ENCODE data around the gene FOXK1.

FOXK1 gene

DNA sequence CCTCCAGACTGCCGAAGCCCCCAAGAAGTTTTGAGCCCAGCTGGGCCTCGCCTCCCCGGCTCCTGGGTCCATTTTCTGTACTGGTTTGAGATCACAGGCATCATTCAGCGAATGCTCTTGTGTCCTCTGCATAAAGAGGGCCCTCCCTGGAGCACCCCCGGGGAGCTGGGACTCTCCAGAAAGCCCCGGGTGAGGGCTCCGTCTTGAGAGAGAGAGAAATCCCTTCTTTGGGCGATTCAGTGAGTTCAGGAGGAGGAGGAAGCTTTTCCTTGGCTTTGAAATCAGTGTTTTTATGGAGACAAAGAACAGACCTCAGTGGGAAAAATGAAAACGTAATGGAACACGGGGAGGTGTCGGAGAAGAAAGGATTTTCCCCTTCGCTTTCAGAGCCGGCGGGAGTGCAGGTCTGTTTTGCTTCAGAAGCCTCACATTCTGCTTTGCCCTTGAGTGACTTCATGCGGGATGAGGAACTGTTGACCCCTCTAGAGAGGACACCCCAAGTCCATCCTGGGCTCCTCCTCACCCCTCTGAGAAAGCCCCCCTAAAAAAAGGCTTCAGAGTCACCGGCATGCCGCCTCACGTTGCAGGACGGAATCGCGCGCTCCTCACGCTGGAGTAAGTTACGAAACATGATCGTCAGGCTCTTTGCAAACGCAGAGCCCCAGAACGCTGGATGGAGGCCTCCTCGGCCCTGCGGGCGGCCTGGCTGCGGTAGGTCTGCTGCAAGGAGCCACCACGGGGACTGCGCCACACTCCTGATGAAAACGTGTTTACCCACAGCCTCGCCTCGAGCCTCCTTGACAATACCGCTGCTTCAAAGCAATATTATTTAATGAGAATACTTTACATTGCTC, 84.8 kb downstream of the FOXK1 start:
- Histone ChIP-seq H3K4me3 (ENCODE audit: low read length in 2 of 2) (no peak overlapping the region), H3K27me3 (ENCODE audit: control insufficient read depth in 3 of 3, insufficient read depth in 3 of 3, low read depth in 1 of 3, low read length in 3 of 3) (no peaks in the 10 kb centered on the region), H2AK5ac (ENCODE audit: low read depth, low read length) (no peak overlapping the region), H3K14ac (ENCODE audit: low read length) (no peak overlapping the region), H3K27ac (replicated peaks; ENCODE audit: low read length) (no peak overlapping the region), H2BK5ac (ENCODE audit: low read length) (no peak overlapping the region), H3K36me3 (replicated peaks in 1 of 2; ENCODE audit: control insufficient read depth in 2 of 2, insufficient read depth in 2 of 2, low read length in 2 of 2) (peaks cover 26 to 71% of the 10 kb centered on the region in 2 donors), H2BK12ac (ENCODE audit: low read length) (no peak overlapping the region), H3K9me3 (replicated peaks in 1 of 2; ENCODE audit: control insufficient read depth in 2 of 2, insufficient read depth in 1 of 2, low read depth in 1 of 2, low read length in 2 of 2) (no peaks in the 10 kb centered on the region), H4K8ac (ENCODE audit: low read depth, low read length) (no peak overlapping the region), H3K4ac (ENCODE audit: low read length) (no peak overlapping the region), H3K9ac (ENCODE audit: low read depth, low read length, poor library complexity) (no peak overlapping the region), H3K4me2 (ENCODE audit: insufficient read depth, low read length, poor library complexity, severe bottlenecking) (no peak overlapping the region), H4K91ac (ENCODE audit: low read depth, low read length, poor library complexity) (no peak overlapping the region), H3K4me1 (ENCODE audit: control insufficient read depth in 2 of 2, insufficient read depth in 1 of 2, low read depth in 1 of 2, low read length in 2 of 2) (no peaks in the 10 kb centered on the region), H3K79me1 (ENCODE audit: low read depth, low read length) (peaks cover 4% of the 10 kb centered on the region), H3K23ac (ENCODE audit: low read depth, low read length, poor library complexity) (no peak overlapping the region), H2BK120ac (ENCODE audit: low read depth, low read length) (no peak overlapping the region), H3K18ac (ENCODE audit: low read length) (no peak overlapping the region), H2AFZ (ENCODE audit: low read length) (no peak overlapping the region), H2BK15ac (ENCODE audit: low read length) (no peak overlapping the region)
- DNase-seq (ENCODE audit: low spot score), result no peak
- WGBS, 2 donors (ENCODE audit: extremely low coverage in 2 of 2, insufficient read length in 2 of 2, insufficient replicate concordance in 1 of 2), result no CpG with 5 or more reads among the region's 37 CpGs

GRCh38 chr7:4768597-4769569, 86.8 kb downstream of the FOXK1 start:
- H3K9me3 ChIP-seq (replicated peaks in 1 of 2; ENCODE audit: control insufficient read depth in 2 of 2, insufficient read depth in 1 of 2, low read depth in 1 of 2, low read length in 2 of 2), result no peaks in the 10 kb centered on the region
- WGBS, 2 donors (ENCODE audit: extremely low coverage in 2 of 2, insufficient read length in 2 of 2, insufficient replicate concordance in 1 of 2), result no CpG with 5 or more reads among the region's 27 CpGs
- H4K8ac ChIP-seq (ENCODE audit: low read depth, low read length), result no peak overlapping the region
- no peak overlapping the region for H3K23ac ChIP-seq (ENCODE audit: low read depth, low read length, poor library complexity)
- H3K4me3 ChIP-seq (ENCODE audit: low read length in 2 of 2), result no peak overlapping the region
- H3K18ac ChIP-seq (ENCODE audit: low read length), result no peak overlapping the region
- H3K4me2 ChIP-seq (ENCODE audit: insufficient read depth, low read length, poor library complexity, severe bottlenecking), result peak overlapping the region; percentile 11
- H2BK15ac ChIP-seq (ENCODE audit: low read length), result no peak overlapping the region
- H3K79me1 ChIP-seq (ENCODE audit: low read depth, low read length), result peaks cover 2% of the 10 kb centered on the region
- no peak overlapping the region for H3K4ac ChIP-seq (ENCODE audit: low read length)
- H2AFZ ChIP-seq (ENCODE audit: low read length), result no peak overlapping the region
- no peak overlapping the region for H3K9ac ChIP-seq (ENCODE audit: low read depth, low read length, poor library complexity)
- no peaks in the 10 kb centered on the region for H3K27me3 ChIP-seq (ENCODE audit: control insufficient read depth in 3 of 3, insufficient read depth in 3 of 3, low read depth in 1 of 3, low read length in 3 of 3)
- H2BK120ac ChIP-seq (ENCODE audit: low read depth, low read length), result no peak overlapping the region
- no peak overlapping the region for H2BK5ac ChIP-seq (ENCODE audit: low read length)
- H2BK12ac ChIP-seq (ENCODE audit: low read length), result no peak overlapping the region
- peaks cover 9 to 57% of the 10 kb centered on the region in 2 donors for H3K36me3 ChIP-seq (replicated peaks in 1 of 2; ENCODE audit: control insufficient read depth in 2 of 2, insufficient read depth in 2 of 2, low read length in 2 of 2)
- no peak for DNase-seq (ENCODE audit: low spot score)
- H3K4me1 ChIP-seq (ENCODE audit: control insufficient read depth in 2 of 2, insufficient read depth in 1 of 2, low read depth in 1 of 2, low read length in 2 of 2), result no peaks in the 10 kb centered on the region
- H2AK5ac ChIP-seq (ENCODE audit: low read depth, low read length), result no peak overlapping the region
- no peak overlapping the region for H3K27ac ChIP-seq (replicated peaks; ENCODE audit: low read length)
- no peak overlapping the region for H4K91ac ChIP-seq (ENCODE audit: low read depth, low read length, poor library complexity)
- no peak overlapping the region for H3K14ac ChIP-seq (ENCODE audit: low read length)

DNA sequence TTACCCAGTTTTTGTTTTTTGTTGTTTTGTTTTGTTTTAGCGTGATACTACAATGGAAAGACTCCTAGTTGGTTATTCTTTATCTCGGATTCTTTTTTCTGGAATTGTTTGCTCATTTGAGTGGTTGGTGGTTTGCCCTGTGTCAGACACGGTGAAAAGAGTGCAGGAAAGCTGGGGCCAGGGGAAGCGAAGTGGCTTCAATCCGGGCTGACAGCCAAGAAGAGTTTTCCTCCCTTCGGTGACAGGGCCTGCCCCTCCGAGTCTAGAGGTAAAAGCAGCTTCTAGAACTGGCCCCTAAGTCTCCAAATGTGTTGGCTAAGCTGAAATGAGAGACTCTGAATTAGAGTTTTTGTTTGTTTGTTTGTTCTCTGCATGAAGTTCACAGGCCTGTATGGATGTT, 87.7 kb downstream of the FOXK1 start:
- no CpG with 5 or more reads among the region's 7 CpGs for WGBS, 2 donors (ENCODE audit: extremely low coverage in 2 of 2, insufficient read length in 2 of 2, insufficient replicate concordance in 1 of 2)
- Histone ChIP-seq H2AFZ (ENCODE audit: low read length) (no peak overlapping the region), H2BK120ac (ENCODE audit: low read depth, low read length) (no peak overlapping the region)

GRCh38 chr7:4770886-4771285, 88.8 kb downstream of the FOXK1 start:
- Histone ChIP-seq H3K23ac (ENCODE audit: low read depth, low read length, poor library complexity) (no peak overlapping the region), H2BK120ac (ENCODE audit: low read depth, low read length) (no peak overlapping the region), H2AFZ (ENCODE audit: low read length) (no peak overlapping the region), H4K91ac (ENCODE audit: low read depth, low read length, poor library complexity) (no peak overlapping the region), H3K4me3 (ENCODE audit: low read length in 2 of 2) (no peak overlapping the region), H3K4me2 (ENCODE audit: insufficient read depth, low read length, poor library complexity, severe bottlenecking) (no peak overlapping the region), H3K27ac (replicated peaks; ENCODE audit: low read length) (no peak overlapping the region), H3K9me3 (replicated peaks in 1 of 2; ENCODE audit: control insufficient read depth in 2 of 2, insufficient read depth in 1 of 2, low read depth in 1 of 2, low read length in 2 of 2) (no peaks in the 10 kb centered on the region), H2AK5ac (ENCODE audit: low read depth, low read length) (no peak overlapping the region), H3K79me1 (ENCODE audit: low read depth, low read length) (peaks cover 5% of the 10 kb centered on the region), H3K4ac (ENCODE audit: low read length) (no peak overlapping the region), H3K9ac (ENCODE audit: low read depth, low read length, poor library complexity) (no peak overlapping the region), H3K27me3 (ENCODE audit: control insufficient read depth in 3 of 3, insufficient read depth in 3 of 3, low read depth in 1 of 3, low read length in 3 of 3) (no peaks in the 10 kb centered on the region), H3K36me3 (replicated peaks in 1 of 2; ENCODE audit: control insufficient read depth in 2 of 2, insufficient read depth in 2 of 2, low read length in 2 of 2) (peaks cover 4 to 37% of the 10 kb centered on the region in 2 donors), H2BK5ac (ENCODE audit: low read length) (no peak overlapping the region), H2BK15ac (ENCODE audit: low read length) (no peak overlapping the region), H3K4me1 (ENCODE audit: control insufficient read depth in 2 of 2, insufficient read depth in 1 of 2, low read depth in 1 of 2, low read length in 2 of 2) (peaks cover 4 to 7% of the 10 kb centered on the region in 2 donors), H3K14ac (ENCODE audit: low read length) (no peak overlapping the region), H4K8ac (ENCODE audit: low read depth, low read length) (no peak overlapping the region), H2BK12ac (ENCODE audit: low read length) (no peak overlapping the region), H3K18ac (ENCODE audit: low read length) (no peak overlapping the region)
- no CpG with 5 or more reads among the region's 9 CpGs for WGBS, 2 donors (ENCODE audit: extremely low coverage in 2 of 2, insufficient read length in 2 of 2, insufficient replicate concordance in 1 of 2)
- DNase-seq (ENCODE audit: low spot score), result no peak

More for the DNA sequence above, 87.7 kb downstream of the FOXK1 start:
- Histone ChIP-seq H3K27ac (replicated peaks; ENCODE audit: low read length) (no peak overlapping the region), H3K36me3 (replicated peaks in 1 of 2; ENCODE audit: control insufficient read depth in 2 of 2, insufficient read depth in 2 of 2, low read length in 2 of 2) (peaks cover 5 to 48% of the 10 kb centered on the region in 2 donors), H3K9me3 (replicated peaks in 1 of 2; ENCODE audit: control insufficient read depth in 2 of 2, insufficient read depth in 1 of 2, low read depth in 1 of 2, low read length in 2 of 2) (no peaks in the 10 kb centered on the region), H2BK5ac (ENCODE audit: low read length) (no peak overlapping the region), H3K18ac (ENCODE audit: low read length) (no peak overlapping the region), H2BK12ac (ENCODE audit: low read length) (no peak overlapping the region), H3K9ac (ENCODE audit: low read depth, low read length, poor library complexity) (no peak overlapping the region), H3K23ac (ENCODE audit: low read depth, low read length, poor library complexity) (no peak overlapping the region), H3K4me1 (ENCODE audit: control insufficient read depth in 2 of 2, insufficient read depth in 1 of 2, low read depth in 1 of 2, low read length in 2 of 2) (peaks cover 4% of the 10 kb centered on the region in 2 donors), H3K14ac (ENCODE audit: low read length) (no peak overlapping the region), H2AK5ac (ENCODE audit: low read depth, low read length) (no peak overlapping the region), H3K4me2 (ENCODE audit: insufficient read depth, low read length, poor library complexity, severe bottlenecking) (no peak overlapping the region), H3K79me1 (ENCODE audit: low read depth, low read length) (peaks cover 2% of the 10 kb centered on the region), H3K4me3 (ENCODE audit: low read length in 2 of 2) (no peak overlapping the region), H4K91ac (ENCODE audit: low read depth, low read length, poor library complexity) (no peak overlapping the region), H3K4ac (ENCODE audit: low read length) (no peak overlapping the region), H3K27me3 (ENCODE audit: control insufficient read depth in 3 of 3, insufficient read depth in 3 of 3, low read depth in 1 of 3, low read length in 3 of 3) (no peaks in the 10 kb centered on the region), H2BK15ac (ENCODE audit: low read length) (no peak overlapping the region), H4K8ac (ENCODE audit: low read depth, low read length) (no peak overlapping the region)
- DNase-seq (ENCODE audit: low spot score), result no peak

Data from neuronal stem cell (in vitro differentiated cells).